ENCODE data around the gene NPR2. TPM values are rescaled to one million over a fixed set of nuclear protein-coding genes. Genes with fewer than 3 reads are reported as not detected.

The NPR2 gene
- total RNA-seq, 1 donor from 2014 or later: 7.9 TPM

DNA sequence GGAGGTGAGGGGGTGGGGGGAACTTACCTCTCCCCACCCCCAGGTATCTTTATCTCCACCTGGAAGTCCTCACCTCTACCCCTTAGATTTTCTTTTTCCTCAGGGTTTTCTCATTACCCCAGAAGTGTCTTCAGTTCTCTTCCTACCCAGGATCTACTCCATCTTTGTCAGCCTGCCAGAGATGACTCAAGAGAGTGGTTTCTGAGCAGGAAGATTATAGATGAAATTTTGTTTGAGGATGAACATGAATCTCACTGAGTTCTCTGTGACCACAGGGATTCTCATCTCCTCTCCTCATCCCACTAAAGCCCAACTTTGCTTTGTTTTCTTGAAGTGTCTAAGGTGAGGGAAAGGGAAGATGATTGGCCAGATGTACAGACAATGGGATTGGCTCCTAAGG, 28.7 kb downstream of the NPR2 start:
- H3K4me3 ChIP-seq (ENCODE audit: low read depth, low read length): no peak overlapping the region
- no peaks in the 10 kb centered on the region for H3K27me3 ChIP-seq (ENCODE audit: control insufficient read depth, insufficient read depth, low read length)
- DNase-seq (ENCODE audit: low read depth) (peak; percentile 45), FAIRE-seq (no peak)
- no peaks in the 10 kb centered on the region for H3K36me3 ChIP-seq (ENCODE audit: control insufficient read depth, insufficient read depth, low read length)
- TF ChIP-seq, protein P1, sequence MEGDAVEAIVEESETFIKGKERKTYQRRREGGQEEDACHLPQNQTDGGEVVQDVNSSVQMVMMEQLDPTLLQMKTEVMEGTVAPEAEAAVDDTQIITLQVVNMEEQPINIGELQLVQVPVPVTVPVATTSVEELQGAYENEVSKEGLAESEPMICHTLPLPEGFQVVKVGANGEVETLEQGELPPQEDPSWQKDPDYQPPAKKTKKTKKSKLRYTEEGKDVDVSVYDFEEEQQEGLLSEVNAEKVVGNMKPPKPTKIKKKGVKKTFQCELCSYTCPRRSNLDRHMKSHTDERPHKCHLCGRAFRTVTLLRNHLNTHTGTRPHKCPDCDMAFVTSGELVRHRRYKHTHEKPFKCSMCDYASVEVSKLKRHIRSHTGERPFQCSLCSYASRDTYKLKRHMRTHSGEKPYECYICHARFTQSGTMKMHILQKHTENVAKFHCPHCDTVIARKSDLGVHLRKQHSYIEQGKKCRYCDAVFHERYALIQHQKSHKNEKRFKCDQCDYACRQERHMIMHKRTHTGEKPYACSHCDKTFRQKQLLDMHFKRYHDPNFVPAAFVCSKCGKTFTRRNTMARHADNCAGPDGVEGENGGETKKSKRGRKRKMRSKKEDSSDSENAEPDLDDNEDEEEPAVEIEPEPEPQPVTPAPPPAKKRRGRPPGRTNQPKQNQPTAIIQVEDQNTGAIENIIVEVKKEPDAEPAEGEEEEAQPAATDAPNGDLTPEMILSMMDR (IDR thresholded peaks at IDR 0.05; ENCODE audit: insufficient read depth, low read length, severe bottlenecking): no peak

DNA sequence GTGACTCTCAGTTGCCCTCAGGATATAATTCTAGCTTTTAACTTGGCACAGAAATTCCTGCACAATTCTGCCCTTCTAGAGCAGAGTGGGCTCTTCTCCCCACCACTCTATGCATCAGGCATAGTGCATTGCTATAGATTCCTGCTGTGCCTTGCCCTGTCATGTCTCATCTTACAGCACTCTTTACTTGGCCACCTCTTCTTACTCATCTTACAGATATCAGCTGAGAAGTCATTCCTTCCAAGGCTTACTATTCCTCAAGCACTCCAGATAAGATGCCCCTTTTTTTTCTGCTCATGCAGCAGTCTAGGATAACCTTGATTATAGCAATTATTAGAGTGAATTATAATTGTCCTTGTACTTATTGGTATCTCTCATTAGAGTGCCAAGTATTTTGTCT, 31.5 kb downstream of the NPR2 start:
- Histone ChIP-seq H3K27me3 (ENCODE audit: control insufficient read depth, insufficient read depth, low read length) (no peaks in the 10 kb centered on the region), H3K4me3 (ENCODE audit: low read depth, low read length) (no peak overlapping the region), H3K36me3 (ENCODE audit: control insufficient read depth, insufficient read depth, low read length) (no peaks in the 10 kb centered on the region)
- peak; percentile 38 for DNase-seq (ENCODE audit: low read depth)
- TF ChIP-seq, protein P1 (IDR thresholded peaks at IDR 0.05; ENCODE audit: insufficient read depth, low read length, severe bottlenecking): no peak
- no peak for FAIRE-seq

DNA sequence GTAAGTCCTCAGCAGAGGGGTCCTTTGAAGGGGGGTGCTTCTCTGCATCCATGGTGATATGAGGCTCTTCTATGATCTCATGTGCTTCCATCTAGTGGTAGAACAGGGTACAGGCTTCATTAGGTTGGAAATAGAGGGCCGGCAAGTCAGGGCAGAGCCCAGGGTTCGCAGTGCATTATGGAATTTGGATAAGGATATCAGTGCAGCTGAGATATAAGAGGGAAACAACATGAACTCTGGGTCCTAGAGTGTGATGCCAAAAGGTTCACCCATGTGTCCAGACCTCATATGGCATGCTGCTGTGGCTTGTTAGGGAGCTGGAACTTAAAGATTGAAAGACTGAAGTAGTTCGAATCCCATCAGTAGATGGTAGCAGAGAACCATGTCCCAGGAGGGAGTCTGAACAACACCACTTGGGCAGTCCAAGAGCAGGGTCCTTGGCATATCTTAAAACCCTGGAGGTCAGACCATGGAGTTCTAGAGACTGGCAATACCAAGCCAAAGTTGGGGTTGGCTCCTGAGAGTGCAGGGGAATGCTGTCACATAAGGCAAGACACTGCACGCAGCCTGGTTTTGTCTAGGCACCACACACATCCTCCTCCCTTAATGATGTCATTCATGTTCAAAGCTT, 34.8 kb downstream of the NPR2 start:
- DNase-seq (ENCODE audit: low read depth): peak; percentile 76
- Histone ChIP-seq H3K4me3 (ENCODE audit: low read depth, low read length) (no peak overlapping the region), H3K27me3 (ENCODE audit: control insufficient read depth, insufficient read depth, low read length) (no peaks in the 10 kb centered on the region), H3K36me3 (ENCODE audit: control insufficient read depth, insufficient read depth, low read length) (no peaks in the 10 kb centered on the region)
- TF ChIP-seq, protein P1 (IDR thresholded peaks at IDR 0.05; ENCODE audit: insufficient read depth, low read length, severe bottlenecking): peak; percentile 69
- peak; percentile 80 for FAIRE-seq

DNA sequence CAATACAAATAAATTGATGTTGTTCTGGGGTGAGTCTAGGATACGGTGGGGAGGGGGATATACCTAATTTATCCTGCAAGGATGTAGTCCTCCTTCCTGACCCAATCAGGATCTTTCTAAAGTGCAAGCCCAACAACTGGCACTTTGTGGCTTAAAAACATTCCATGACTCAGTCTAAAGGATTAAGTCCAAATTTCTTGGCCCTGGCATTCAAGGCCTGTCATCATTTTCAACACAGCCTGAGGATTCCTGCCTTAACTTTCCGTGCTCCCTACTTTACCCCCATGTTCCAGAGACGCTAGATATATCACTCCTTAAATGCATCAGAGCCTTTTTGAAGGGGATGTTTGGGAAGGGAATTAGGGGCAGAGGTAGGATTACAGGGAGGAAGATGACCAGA, 36.1 kb downstream of the NPR2 start:
- no peak overlapping the region for H3K4me3 ChIP-seq (ENCODE audit: low read depth, low read length)
- DNase-seq (ENCODE audit: low read depth): peak; percentile 45

DNA sequence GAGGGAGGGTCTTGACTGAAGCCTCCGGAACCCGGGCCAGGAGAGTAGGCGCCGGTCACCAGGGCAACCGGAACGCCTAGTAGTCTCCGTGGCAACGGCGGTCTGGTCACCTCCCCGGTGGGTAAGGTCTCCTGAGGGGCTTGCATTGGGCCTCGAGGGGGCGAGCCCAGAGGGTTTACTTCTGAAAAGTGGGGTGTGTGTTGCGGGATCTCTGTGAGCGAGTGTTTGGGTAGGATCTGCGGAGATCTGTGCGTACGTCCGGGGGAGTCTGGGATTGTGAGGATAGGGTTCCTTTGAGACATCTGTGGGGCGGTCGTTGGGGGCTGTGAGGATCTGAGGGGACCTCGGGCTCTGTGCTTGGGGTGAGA, 37.3 kb downstream of the NPR2 start, which contains the start of gene FAM221B:
FAM221B (minus strand) TSS at position 17 of the 368 bp plus-strand sequence. CDS start 2,571 bp downstream, outside the sequence.
- TF ChIP-seq, protein P1 (IDR thresholded peaks at IDR 0.05; ENCODE audit: insufficient read depth, low read length, severe bottlenecking): no peak
- H3K27me3 ChIP-seq (ENCODE audit: control insufficient read depth, insufficient read depth, low read length): no peaks in the 10 kb centered on the region
- H3K4me3 ChIP-seq (ENCODE audit: low read depth, low read length): peak within 1 kb of the TSS; percentile 69
- no peaks in the 10 kb centered on the region for H3K36me3 ChIP-seq (ENCODE audit: control insufficient read depth, insufficient read depth, low read length)
- no peak for DNase-seq (ENCODE audit: low read depth)
- no peak for FAIRE-seq

More for the DNA sequence above, 36.1 kb downstream of the NPR2 start:
- TF ChIP-seq, protein P1 (IDR thresholded peaks at IDR 0.05; ENCODE audit: insufficient read depth, low read length, severe bottlenecking): no peak
- no peak for FAIRE-seq
- no peaks in the 10 kb centered on the region for H3K36me3 ChIP-seq (ENCODE audit: control insufficient read depth, insufficient read depth, low read length)
- H3K27me3 ChIP-seq (ENCODE audit: control insufficient read depth, insufficient read depth, low read length): no peaks in the 10 kb centered on the region
